Mesodermal cell (in vitro differentiated cells): ENCODE results near the gene GPR162.

Experiments
- H3K27ac ChIP-seq: 2 replicates; pipeline ENCODE4 v1.7.0; 2013; ENCODE audit warnings: mild to moderate bottlenecking, low read depth, low read length, moderate library complexity; ENCODE audit not compliant: severe bottlenecking
- H3K36me3 ChIP-seq: 2 replicates; pipeline ENCODE4 v1.7.1; 2013; ENCODE audit warnings: mild to moderate bottlenecking, low read length, moderate library complexity; ENCODE audit not compliant: control insufficient read depth, insufficient read depth
- H3K4me1 ChIP-seq: one replicate; pipeline ENCODE4 v1.7.1; 2013; ENCODE audit warnings: mild to moderate bottlenecking, low read length; ENCODE audit not compliant: insufficient read depth, control insufficient read depth, poor library complexity, severe bottlenecking
- H3K4me3 ChIP-seq: 2 replicates; pipeline ENCODE4 v1.7.0; 2013; ENCODE audit warnings: low read length, control low read depth, mild to moderate bottlenecking; ENCODE audit not compliant: insufficient read depth, poor library complexity, severe bottlenecking; ENCODE audit errors: extremely low read depth
- H3K9me3 ChIP-seq: 2 replicates; pipeline ENCODE4 v1.7.1; 2013; ENCODE audit warnings: mild to moderate bottlenecking, low read length, moderate library complexity; ENCODE audit not compliant: control insufficient read depth
- WGBS, 2 experiments: methylation state at CpG; one replicate each; pipeline ENCODE4 v1.1.5; 2013; ENCODE audit warnings: missing lambda C conversion rate in 2 of 2; ENCODE audit not compliant: insufficient coverage in 2 of 2; 5-methylcytosine and 5-hydroxymethylcytosine counted together

The GPR162 gene

DNA sequence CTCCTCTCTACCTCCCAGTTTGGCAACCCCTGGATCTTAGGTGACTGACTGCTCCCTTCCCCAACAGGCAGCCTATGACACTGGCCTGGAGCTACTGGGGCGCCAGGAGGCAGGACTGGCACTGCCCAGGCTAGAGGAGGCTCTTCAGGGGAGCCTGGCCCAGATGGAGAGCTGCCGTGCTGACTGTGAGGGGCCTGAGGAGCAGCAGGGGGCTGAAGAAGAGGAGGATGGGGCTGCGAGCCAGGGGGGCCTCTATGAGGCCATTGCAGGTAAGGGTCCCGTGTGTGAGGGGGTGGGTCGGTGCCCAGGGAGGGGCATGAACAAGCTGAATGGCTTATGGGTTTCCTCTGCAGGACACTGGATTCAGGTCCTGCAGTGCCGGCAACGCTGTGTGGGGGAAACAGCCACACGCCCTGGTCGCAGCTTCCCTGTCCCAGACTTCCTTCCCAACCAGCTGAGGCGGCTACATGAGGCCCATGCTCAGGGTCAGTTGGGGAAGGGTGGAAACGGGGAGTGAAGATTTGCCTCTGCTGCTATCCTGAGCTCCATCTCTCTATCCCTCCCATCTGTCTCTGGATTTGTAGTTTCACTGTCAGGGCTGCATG lies 8.8 kb downstream of the GPR162 start:
- H3K9me3 ChIP-seq: no peaks in the 10 kb centered on the region
- no peak overlapping the region for H3K27ac ChIP-seq
- H3K36me3 ChIP-seq: peaks cover 62% of the 10 kb centered on the region
- peak overlapping the region; percentile 99 for H3K4me3 ChIP-seq
- peaks cover 16% of the 10 kb centered on the region for H3K4me1 ChIP-seq
- 82 to 92% methylated on average over 7 to 9 of the region's 11 CpGs for WGBS, 2 experiments

DNA sequence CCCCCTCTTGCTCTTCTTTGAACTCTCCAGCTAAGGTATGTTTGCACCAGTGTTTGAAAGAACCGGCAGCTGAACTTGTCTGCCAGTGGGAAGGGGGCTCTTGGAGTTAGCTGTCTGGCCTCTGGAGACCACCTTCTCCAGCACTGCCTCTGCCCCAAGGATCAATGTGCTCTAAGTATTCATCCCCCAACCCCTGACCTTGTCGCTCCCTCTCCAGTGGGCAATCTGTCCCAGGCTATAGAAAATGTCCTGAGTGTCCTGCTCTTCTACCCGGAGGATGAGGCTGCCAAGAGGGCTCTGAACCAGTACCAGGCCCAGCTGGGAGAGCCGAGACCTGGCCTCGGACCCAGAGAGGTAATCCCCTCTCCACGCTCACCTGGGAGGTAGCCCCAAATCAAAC lies 9.4 kb downstream of the GPR162 start:
- Histone ChIP-seq H3K27ac (no peak overlapping the region), H3K9me3 (no peaks in the 10 kb centered on the region), H3K4me3 (no peak overlapping the region), H3K36me3 (peaks cover 67% of the 10 kb centered on the region), H3K4me1 (peaks cover 16% of the 10 kb centered on the region)
- 92 to 100% methylated on average over 4 to 5 of the region's 6 CpGs for WGBS, 2 experiments

DNA sequence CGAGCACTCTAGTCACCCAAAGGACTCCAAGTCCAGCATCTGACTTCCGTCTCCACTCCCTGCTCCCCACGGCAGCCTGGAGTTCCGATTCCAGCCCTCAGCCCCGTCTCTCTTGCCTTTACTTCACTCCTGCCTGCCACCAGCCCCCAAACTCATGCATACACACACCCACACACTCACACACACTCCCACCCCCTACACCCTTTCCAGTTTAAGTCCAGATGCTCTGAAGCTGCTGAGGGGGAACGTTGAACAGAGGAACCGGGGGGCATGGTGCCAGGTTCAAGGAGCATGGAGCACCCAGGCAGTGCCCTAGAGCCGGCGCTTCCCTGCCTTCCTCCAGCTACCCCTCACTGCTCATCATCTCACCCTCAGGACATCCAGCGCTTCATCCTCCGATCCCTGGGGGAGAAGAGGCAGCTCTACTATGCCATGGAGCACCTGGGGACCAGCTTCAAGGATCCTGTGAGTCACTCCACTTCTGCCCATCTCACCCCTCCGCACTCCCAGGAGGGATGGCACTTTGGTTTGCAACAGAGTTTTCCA lies 9.9 kb downstream of the GPR162 start:
- Histone ChIP-seq H3K4me1 (peaks cover 16% of the 10 kb centered on the region), H3K36me3 (peaks cover 67% of the 10 kb centered on the region), H3K4me3 (no peak overlapping the region), H3K27ac (no peak overlapping the region), H3K9me3 (no peaks in the 10 kb centered on the region)
- 95 to 97% methylated on average over 6 to 10 of the region's 12 CpGs for WGBS, 2 experiments

DNA sequence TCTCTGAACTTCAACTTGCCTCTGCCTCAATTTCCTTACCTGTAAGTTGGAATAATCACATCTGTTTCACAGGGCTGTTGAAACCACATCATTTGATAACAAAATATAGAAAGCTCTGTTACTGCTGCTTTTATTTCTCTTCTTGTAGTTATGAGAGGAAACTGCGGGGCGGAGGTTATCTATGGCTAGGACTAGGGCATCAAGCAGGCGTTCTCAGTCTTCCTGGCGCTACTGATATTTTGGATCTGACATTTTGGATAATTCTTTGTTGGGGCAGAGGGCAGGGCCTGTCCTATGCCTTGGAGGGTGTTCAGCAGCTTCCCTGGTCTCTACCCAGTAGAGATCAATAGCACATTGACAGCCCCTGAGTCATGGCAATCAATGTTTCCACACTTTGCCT lies 10.5 kb downstream of the GPR162 start:
- WGBS, 2 experiments: 92 to 96% methylated on average over 2 to 3 of the region's 4 CpGs
- H3K36me3 ChIP-seq: peaks cover 69% of the 10 kb centered on the region
- H3K4me1 ChIP-seq: peaks cover 12% of the 10 kb centered on the region
- H3K9me3 ChIP-seq: no peaks in the 10 kb centered on the region
- H3K4me3 ChIP-seq: no peak overlapping the region
- no peak overlapping the region for H3K27ac ChIP-seq

DNA sequence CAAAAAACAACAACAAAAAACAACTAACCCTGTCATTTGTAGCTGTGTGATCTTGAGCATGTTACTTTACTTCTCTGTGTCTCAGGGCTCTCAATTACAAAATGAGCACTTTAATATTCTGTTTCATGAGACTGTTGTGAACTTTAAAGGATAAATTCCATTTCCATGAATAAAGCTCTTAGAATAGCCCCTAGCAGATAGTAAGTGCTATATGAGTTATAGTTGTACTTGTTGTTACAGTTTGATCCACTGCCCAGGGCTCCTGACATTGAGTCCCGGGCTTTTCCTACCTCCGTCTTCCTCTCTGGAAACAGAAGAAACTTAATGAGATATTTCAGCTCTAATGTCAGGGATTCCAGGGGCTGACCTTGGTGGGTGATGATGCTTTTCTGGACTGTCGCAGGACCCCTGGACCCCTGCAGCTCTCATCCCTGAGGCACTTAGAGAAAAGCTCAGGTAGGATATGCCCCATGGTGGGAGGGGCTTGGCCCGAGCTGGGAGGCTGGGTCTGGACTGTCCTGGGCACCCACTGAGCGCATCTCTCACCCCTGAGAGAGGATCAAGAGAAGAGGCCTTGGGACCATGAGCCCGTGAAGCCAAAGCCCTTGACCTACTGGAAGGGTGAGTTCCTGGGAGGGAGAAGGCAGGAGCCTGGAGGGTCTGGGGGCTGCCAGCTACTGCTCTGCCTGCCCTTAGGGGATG lies 11.7 kb downstream of the GPR162 start:
- WGBS, 2 experiments: 88 to 96% methylated on average over 6 of the region's 6 CpGs

DNA sequence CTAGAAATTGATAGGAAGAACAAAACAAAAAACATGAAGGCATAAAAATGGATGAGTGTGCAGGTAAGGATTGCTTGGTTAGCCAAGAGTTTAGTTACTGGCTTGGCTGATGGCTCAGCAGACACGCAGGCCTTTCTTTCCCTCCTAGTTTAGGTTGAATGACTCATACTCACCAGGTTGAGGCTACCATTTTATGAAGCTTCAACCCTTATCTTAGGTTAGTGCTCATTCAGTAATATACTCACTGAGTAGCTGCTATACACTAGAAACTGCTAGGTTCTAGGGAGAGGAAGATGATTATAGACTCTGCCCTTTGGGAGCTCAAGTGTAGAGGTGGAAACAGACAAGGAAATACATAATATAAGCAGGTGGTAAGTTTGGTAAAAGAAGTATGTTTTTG lies 12.6 kb downstream of the GPR162 start:
- Histone ChIP-seq H3K27ac (no peak overlapping the region), H3K36me3 (peaks cover 91% of the 10 kb centered on the region), H3K9me3 (no peaks in the 10 kb centered on the region)

More for the DNA sequence above, 11.7 kb downstream of the GPR162 start:
- Histone ChIP-seq H3K9me3 (no peaks in the 10 kb centered on the region), H3K4me1 (peaks cover 8% of the 10 kb centered on the region), H3K4me3 (no peak overlapping the region), H3K27ac (no peak overlapping the region), H3K36me3 (peaks cover 81% of the 10 kb centered on the region)

DNA sequence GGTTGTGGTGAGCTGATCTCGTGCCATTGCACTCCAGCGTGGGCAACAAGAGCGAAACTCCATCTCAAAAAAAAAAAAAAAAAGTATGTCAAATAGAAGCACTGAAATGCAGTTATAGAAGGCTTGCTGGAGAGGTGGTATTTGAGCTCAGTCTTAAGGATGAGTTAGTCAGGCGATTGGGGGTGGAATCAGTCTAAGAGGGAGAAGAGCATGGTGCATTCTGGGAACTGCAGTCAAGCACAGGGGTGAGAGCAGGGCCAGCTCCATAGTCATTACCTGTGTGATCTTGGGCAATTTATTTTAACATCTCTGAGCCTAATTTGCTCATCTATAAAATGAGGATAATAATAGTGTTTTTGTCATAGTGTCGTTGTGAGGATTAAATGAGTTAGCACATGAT lies 13.3 kb downstream of the GPR162 start:
- H3K9me3 ChIP-seq: no peaks in the 10 kb centered on the region
- H3K4me3 ChIP-seq: no peak overlapping the region
- H3K36me3 ChIP-seq: peaks cover 96% of the 10 kb centered on the region
- H3K27ac ChIP-seq: no peak overlapping the region
- H3K4me1 ChIP-seq: peaks cover 5% of the 10 kb centered on the region
- WGBS, 2 experiments: 90 to 91% methylated on average over 2 to 3 of the region's 5 CpGs

More for the DNA sequence above, 12.6 kb downstream of the GPR162 start:
- H3K4me1 ChIP-seq: peaks cover 8% of the 10 kb centered on the region
- H3K4me3 ChIP-seq: no peak overlapping the region
- 88 to 100% methylated on average over 1 of the region's 1 CpG for WGBS, 2 experiments

DNA sequence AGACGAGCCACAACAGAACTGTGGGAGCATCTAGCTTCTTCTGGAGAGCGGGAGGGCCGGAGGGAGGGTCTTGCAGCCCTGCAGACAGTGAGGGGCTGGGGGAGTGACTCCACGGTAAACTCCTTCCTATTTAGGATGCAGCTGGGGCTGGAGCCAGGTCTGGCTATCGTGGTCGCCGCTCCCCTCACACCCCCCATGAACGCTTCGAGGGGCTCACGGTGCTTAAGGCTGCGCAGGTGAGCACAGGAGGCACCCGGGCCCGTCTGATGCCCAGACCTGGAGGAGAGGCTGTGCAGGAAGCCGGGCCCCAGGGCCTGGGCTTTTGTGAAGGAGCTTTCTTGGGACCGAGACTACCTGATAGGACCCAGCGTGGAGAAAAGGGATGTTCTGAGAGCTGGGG lies 15.2 kb downstream of the GPR162 start:
- whole genome bisulfite sequencing, 2 experiments: 89 to 90% methylated on average over 15 to 16 of the region's 16 CpGs
- Histone ChIP-seq H3K9me3 (no peaks in the 10 kb centered on the region), H3K36me3 (peaks cover 93% of the 10 kb centered on the region), H3K4me3 (no peak overlapping the region), H3K4me1 (no peaks in the 10 kb centered on the region), H3K27ac (no peak overlapping the region)

DNA sequence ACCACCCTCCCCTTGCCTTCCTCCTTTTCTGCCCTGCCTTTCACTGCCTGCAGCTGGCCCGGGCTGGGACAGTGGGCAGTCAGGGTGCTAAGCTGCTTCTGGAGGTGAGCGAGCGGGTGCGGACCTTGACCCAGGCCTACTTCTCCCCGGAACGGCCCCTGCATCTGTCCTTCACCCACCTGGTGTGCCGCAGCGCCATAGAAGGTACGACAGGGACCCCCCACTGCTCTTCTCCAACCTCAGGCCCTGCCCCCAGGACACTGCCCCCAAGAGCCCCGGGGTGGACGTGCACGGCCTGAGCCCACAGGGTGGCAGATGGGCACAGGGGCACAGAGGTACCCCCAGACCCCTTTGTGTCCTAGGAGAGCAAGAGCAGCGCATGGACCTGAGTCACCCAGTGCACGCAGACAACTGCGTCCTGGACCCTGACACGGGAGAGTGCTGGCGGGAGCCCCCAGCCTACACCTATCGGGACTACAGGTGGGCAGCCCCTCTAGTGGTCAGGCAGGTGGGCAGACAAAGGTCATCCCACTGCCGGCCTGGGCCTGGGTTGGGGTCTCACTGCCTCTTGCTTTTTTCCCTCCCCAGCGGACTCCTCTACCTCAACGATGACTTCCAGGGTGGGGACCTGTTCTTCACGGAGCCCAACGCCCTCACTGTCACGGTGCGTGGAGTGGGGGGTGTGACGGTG lies 15.9 kb downstream of the GPR162 start:
- no peaks in the 10 kb centered on the region for H3K9me3 ChIP-seq
- no peaks in the 10 kb centered on the region for H3K4me1 ChIP-seq
- H3K4me3 ChIP-seq: no peak overlapping the region
- H3K27ac ChIP-seq: no peak overlapping the region
- H3K36me3 ChIP-seq: peaks cover 92% of the 10 kb centered on the region
- 95% methylated on average over 21 to 23 of the region's 26 CpGs for WGBS, 2 experiments

DNA sequence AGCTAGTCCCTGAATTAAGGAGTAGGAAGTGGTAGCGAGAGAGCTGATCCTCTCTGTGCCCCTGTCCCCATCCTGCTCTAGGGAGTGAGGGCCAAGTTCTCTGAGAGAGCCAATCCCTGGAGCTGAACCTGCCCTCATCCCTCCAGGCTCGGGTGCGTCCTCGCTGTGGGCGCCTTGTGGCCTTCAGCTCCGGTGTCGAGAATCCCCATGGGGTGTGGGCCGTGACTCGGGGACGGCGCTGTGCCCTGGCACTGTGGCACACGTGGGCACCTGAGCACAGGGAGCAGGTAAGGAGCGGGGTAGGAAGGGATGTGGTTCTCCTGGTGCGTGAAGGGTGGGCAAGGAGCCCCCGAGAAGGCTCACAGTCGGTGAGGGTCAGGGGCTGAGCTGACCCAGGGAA lies 17.2 kb downstream of the GPR162 start:
- no peaks in the 10 kb centered on the region for H3K9me3 ChIP-seq
- no peaks in the 10 kb centered on the region for H3K4me1 ChIP-seq
- H3K4me3 ChIP-seq: no peak overlapping the region
- H3K27ac ChIP-seq: no peak overlapping the region
- peaks cover 93% of the 10 kb centered on the region for H3K36me3 ChIP-seq
- WGBS, 2 experiments: 98 to 99% methylated on average over 10 to 14 of the region's 16 CpGs
